ENCODE measurements around the gene WWTR1. TPM values are rescaled to one million over a fixed set of nuclear protein-coding genes. Genes with fewer than 3 reads are reported as not detected.
A peak's percentile ranks its signal among the peaks of the same experiment; 100 is the strongest.

WWTR1 gene
- total and polyA plus RNA-seq, 2 donors (not counting 3 experiments of a cell fraction or from before 2014, with no cell fraction given), result 210 to 341 TPM

GRCh38 chr3:149567381-149567780 is 90.4 kb downstream of the WWTR1 start:
- no peak overlapping the region for H3K4me2 ChIP-seq (ENCODE audit: insufficient read depth, low read length)
- intact Hi-C loops (cut with micrococcal nuclease), result loop anchor here (1.0 to 5.0 kb wide), 2 partner anchors 8 to 205 kb away; no protein-coding TSS in a partner anchor
- peaks cover 92% of the 10 kb centered on the region for H3K79me2 ChIP-seq (ENCODE audit: control insufficient read depth, insufficient read depth, low read length)
- POLR2A ChIA-PET, result no interaction called here
- TF ChIP-seq MYC (IDR thresholded peaks at IDR 0.05; ENCODE audit: low read depth, low read length) (no peak), EZH2 (IDR thresholded peaks at IDR 0.05; ENCODE audit: borderline replicate concordance, low read depth, low read length, severe bottlenecking) (no peak), POLR2A (IDR thresholded peaks at IDR 0.05; ENCODE audit: low read depth, low read length) (no peak), POLR2AphosphoS5 (IDR thresholded peaks at IDR 0.05; ENCODE audit: insufficient read depth, low read depth, low read length) (no peak), MAX (IDR thresholded peaks at IDR 0.05; ENCODE audit: insufficient read depth, insufficient read length) (no peak), FOS (IDR thresholded peaks at IDR 0.05; ENCODE audit: borderline replicate concordance, insufficient read depth, low read length) (no peak), JUN (IDR thresholded peaks at IDR 0.05; ENCODE audit: borderline replicate concordance, insufficient read depth, insufficient read length, low read depth) (no peak)
- CTCF ChIA-PET, result interaction anchor here (0.8 to 5.8 kb wide), 14 partner anchors 7 to 199 kb away, joined by 3 to 92 read pairs (median 9); partner anchors contain the start of genes COMMD2 and WWTR1
- no peak for FAIRE-seq
- H3K27me3 ChIP-seq (ENCODE audit: control insufficient read depth in 2 of 2, insufficient read depth in 2 of 2, low read length in 2 of 2), result no peaks in the 10 kb centered on the region
- H4K20me1 ChIP-seq (replicated peaks; ENCODE audit: control insufficient read depth, extremely low read depth, insufficient read depth, low read length), result peaks cover 2% of the 10 kb centered on the region
- no peak overlapping the region for H3K4me3 ChIP-seq (replicated peaks in 1 of 3; ENCODE audit: insufficient read depth in 1 of 3, low read depth in 1 of 3, low read length in 3 of 3)
- H2AFZ ChIP-seq (ENCODE audit: low read depth, low read length), result no peak overlapping the region
- BruUV-seq (replicated peaks), result no TSS peak
- peak; percentile 55 for DNase-seq (ENCODE audit: low read depth, low spot score)
- H3K9ac ChIP-seq (replicated peaks; ENCODE audit: extremely low read depth, insufficient read depth, low read length), result no peak overlapping the region
- H3K27ac ChIP-seq (ENCODE audit: insufficient read depth, low read depth, low read length), result no peak overlapping the region
- dilution Hi-C loops (cut with MboI; ENCODE audit: extremely low pct_ligation_motif_present, low sequenced_read_pairs), result no loop called here
- no peaks in the 10 kb centered on the region for H3K9me1 ChIP-seq (replicated peaks; ENCODE audit: control insufficient read depth, extremely low read depth, insufficient read depth, low read length)
- H3K4me1 ChIP-seq (ENCODE audit: control insufficient read depth, extremely low read depth, insufficient read depth, low read length), result peaks cover 31% of the 10 kb centered on the region
- peaks cover 10 to 19% of the 10 kb centered on the region in 2 experiments for H3K36me3 ChIP-seq (ENCODE audit: control insufficient read depth in 2 of 2, extremely low read depth in 1 of 2, insufficient read depth in 2 of 2, low read length in 2 of 2)
- no peaks in the 10 kb centered on the region for H3K9me3 ChIP-seq (replicated peaks; ENCODE audit: control insufficient read depth, insufficient read depth, low read length)
